SK-N-SH treated with all-trans-retinoic acid at 6 μM for 48 hours (cell line): Measurements from ENCODE around the gene POU3F2.
A peak's percentile ranks its signal among the peaks of the same experiment; 100 is the strongest.

Source experiments
- ATAC-seq: fragments of 200-7000 bp; cut with Tn5 transposase; 3 replicates; pipeline ENCODE4 v1.9.1; 2020; ENCODE audit warnings: mild to moderate bottlenecking, moderate library complexity
- ARNTL ChIP-seq: fragments of 450-650 bp; formaldehyde crosslinking; IDR thresholded peaks from 2 replicates; pipeline ENCODE4 v1.5.0; 2020; ENCODE audit warnings: low read depth, mild to moderate bottlenecking, moderate library complexity, borderline replicate concordance
- BACH2 ChIP-seq: fragments of 250-450 bp; sonication (Bioruptor Pico); IDR thresholded peaks from 2 replicates; pipeline ENCODE4 v1.9.0; 2021; ENCODE audit warnings: mild to moderate bottlenecking, borderline replicate concordance
- CREB5 ChIP-seq: fragments of 250-450 bp; sonication (Bioruptor Pico); IDR thresholded peaks from 2 replicates; pipeline ENCODE4 v1.5.1; 2020; ENCODE audit warnings: low read depth, mild to moderate bottlenecking, moderate library complexity
- CSDC2 ChIP-seq: fragments of 250-450 bp; sonication (Bioruptor Pico); IDR thresholded peaks from 2 replicates; pipeline ENCODE4 v1.5.0; 2020; ENCODE audit warnings: mild to moderate bottlenecking, moderate library complexity
- CSRNP3 ChIP-seq: fragments of 250-450 bp; sonication (Bioruptor Pico); IDR thresholded peaks from 2 replicates; pipeline ENCODE4 v1.5.1; 2021; ENCODE audit warnings: mild to moderate bottlenecking, moderate library complexity
- ESRRG ChIP-seq: fragments of 250-450 bp; sonication (Bioruptor Pico); IDR thresholded peaks from 2 replicates; pipeline ENCODE4 v1.6.1; 2021; ENCODE audit warnings: mild to moderate bottlenecking
- GLIS3 ChIP-seq: fragments of 250-450 bp; sonication (Bioruptor Pico); IDR thresholded peaks from 2 replicates; pipeline ENCODE4 v1.5.0; 2020; ENCODE audit warnings: mild to moderate bottlenecking, moderate library complexity
- ISL1 ChIP-seq: fragments of 250-450 bp; sonication (Bioruptor Pico); IDR thresholded peaks from 2 replicates; pipeline ENCODE4 v2.1.2; 2022; ENCODE audit warnings: mild to moderate bottlenecking, moderate library complexity
- OSR1 ChIP-seq: fragments of 250-450 bp; sonication (Bioruptor Pico); IDR thresholded peaks from 2 replicates; pipeline ENCODE4 v1.8.0; 2022; ENCODE audit warnings: moderate library complexity, mild to moderate bottlenecking, inconsistent platforms
- PATZ1 ChIP-seq: fragments of 250-450 bp; sonication (Bioruptor Pico); IDR thresholded peaks from 2 replicates; pipeline ENCODE4 v1.8.0; 2020; ENCODE audit warnings: mild to moderate bottlenecking, moderate library complexity, borderline replicate concordance
- POU6F1 ChIP-seq: fragments of 250-450 bp; sonication (Bioruptor Pico); IDR thresholded peaks from 2 replicates; pipeline ENCODE4 v1.8.0; 2021; ENCODE audit warnings: low read depth, mild to moderate bottlenecking, moderate library complexity, borderline replicate concordance
- PPARA ChIP-seq: fragments of 250-450 bp; sonication (Bioruptor Pico); IDR thresholded peaks from 2 replicates; pipeline ENCODE4 v1.5.0; 2020; ENCODE audit warnings: mild to moderate bottlenecking, borderline replicate concordance
- RARB ChIP-seq: fragments of 250-450 bp; sonication (Bioruptor Pico); IDR thresholded peaks from 2 replicates; pipeline ENCODE4 v1.8.0; 2021; ENCODE audit warnings: mild to moderate bottlenecking, moderate library complexity
- TCF4 ChIP-seq: fragments of 250-450 bp; sonication (Bioruptor Pico); IDR thresholded peaks from 2 replicates; pipeline ENCODE4 v1.8.0; 2021; ENCODE audit warnings: mild to moderate bottlenecking, moderate library complexity, borderline replicate concordance
- TOX ChIP-seq: fragments of 250-450 bp; sonication (Bioruptor Pico); IDR thresholded peaks from 2 replicates; pipeline ENCODE4 v1.8.0; 2021; ENCODE audit warnings: mild to moderate bottlenecking, moderate library complexity, borderline replicate concordance
- TSHZ2 ChIP-seq: fragments of 250-450 bp; sonication (Bioruptor Pico); IDR thresholded peaks from 2 replicates; pipeline ENCODE4 v1.5.0; 2020; ENCODE audit warnings: mild to moderate bottlenecking, moderate library complexity
- ZC3H10 ChIP-seq: fragments of 250-450 bp; sonication (Bioruptor Pico); IDR thresholded peaks from 2 replicates; pipeline ENCODE4 v1.5.1; 2021; ENCODE audit warnings: mild to moderate bottlenecking, moderate library complexity
- ZFP3 ChIP-seq: fragments of 250-450 bp; sonication (Bioruptor Pico); IDR thresholded peaks from 2 replicates; pipeline ENCODE4 v1.5.0; 2020; ENCODE audit warnings: mild to moderate bottlenecking, moderate library complexity
- ZFP30 ChIP-seq: fragments of 450-650 bp; formaldehyde crosslinking; IDR thresholded peaks from 2 replicates; pipeline ENCODE4 v1.5.0; 2022; ENCODE audit warnings: mild to moderate bottlenecking, moderate library complexity
- ZNF565 ChIP-seq: fragments of 450-650 bp; formaldehyde crosslinking; conservative IDR thresholded peaks from 2 replicates; pipeline ENCODE4 v1.5.0; 2020; ENCODE audit warnings: low read depth, mild to moderate bottlenecking, moderate library complexity
- ZNF8 ChIP-seq: fragments of 450-650 bp; formaldehyde crosslinking; IDR thresholded peaks from 2 replicates; pipeline ENCODE4 v1.5.0; 2020; ENCODE audit warnings: mild to moderate bottlenecking, moderate library complexity

POU3F2 gene

GRCh38 chr6:98845211-98846020 is 11.0 kb downstream of the POU3F2 start:
- TF ChIP-seq ARNTL (CRISPR knock-in tag) (no peak), CSRNP3 (CRISPR knock-in tag) (no peak), TCF4 (peak; percentile 49; the same call in 1 of the 2 replicates), OSR1 (CRISPR knock-in tag) (no peak)
- peak; percentile 93 for ATAC-seq

- TF ChIP-seq RARB (no peak), GLIS3 (CRISPR knock-in tag) (no peak)
- ATAC-seq, result no peak
Observed at GRCh38 chr6:98846021-98846380, 11.6 kb downstream of the POU3F2 start.

GRCh38 chr6:98847416-98847778 is 13.0 kb downstream of the POU3F2 start:
- no peak for ATAC-seq
- TF ChIP-seq TSHZ2 (CRISPR knock-in tag) (no peak), ARNTL (CRISPR knock-in tag) (no peak), PATZ1 (CRISPR knock-in tag) (no peak), CREB5 (CRISPR knock-in tag) (no peak), ZNF565 (CRISPR knock-in tag) (no peak), TCF4 (no peak), TOX (CRISPR knock-in tag) (no peak), ISL1 (no peak), POU6F1 (CRISPR knock-in tag) (no peak), CSDC2 (CRISPR knock-in tag) (no peak), PPARA (CRISPR knock-in tag) (no peak), RARB (no peak), ESRRG (no peak), ZNF8 (CRISPR knock-in tag) (no peak), OSR1 (CRISPR knock-in tag) (no peak), BACH2 (CRISPR knock-in tag) (no peak), CSRNP3 (CRISPR knock-in tag) (no peak), ZFP3 (CRISPR knock-in tag) (no peak), ZC3H10 (CRISPR knock-in tag) (no peak), ZFP30 (no peak)
